ENCODE data around the gene ZNF865.

The ZNF865 gene

GRCh38 chr19:55620410-55621204 lies 15.2 kb downstream of the ZNF865 start:
- no peak for DNase-seq (ENCODE audit: extremely low spot score, insufficient read length, low read depth)
- FAIRE-seq, result no peak

GRCh38 chr19:55621205-55621672 lies 15.8 kb downstream of the ZNF865 start:
- DNase-seq (ENCODE audit: extremely low spot score, insufficient read length, low read depth), result no peak
- no peak for FAIRE-seq

DNA sequence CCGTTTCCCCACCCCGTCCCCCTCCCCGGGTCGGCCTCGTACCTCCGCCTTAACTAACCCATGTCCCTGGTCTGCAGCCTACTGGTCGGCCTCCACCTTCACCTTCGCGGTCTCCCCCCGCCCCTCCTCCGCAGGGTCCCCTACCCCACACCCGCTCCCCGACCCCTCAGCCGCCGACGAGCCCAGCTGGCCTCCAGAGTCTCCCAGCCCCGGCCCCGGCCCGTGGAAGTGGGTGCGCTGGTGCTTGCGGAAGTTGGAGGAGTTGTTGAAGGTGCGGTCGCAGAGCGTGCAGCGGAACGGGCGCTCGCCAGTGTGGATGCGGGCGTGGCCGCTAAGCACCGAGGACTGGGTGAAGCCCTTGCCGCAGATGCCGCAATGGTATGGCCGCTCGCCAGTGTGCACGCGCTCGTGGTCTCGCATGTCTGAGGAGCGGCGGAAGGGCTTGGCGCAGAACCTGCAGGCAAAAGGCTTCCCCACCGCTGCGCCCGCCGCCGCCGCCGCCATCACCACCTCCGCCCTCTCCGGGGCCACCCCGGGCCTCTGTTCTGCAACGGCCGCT lies 16.3 kb downstream of the ZNF865 start:
- FAIRE-seq (no peak), DNase-seq (ENCODE audit: extremely low spot score, insufficient read length, low read depth) (no peak)

GRCh38 chr19:55622242-55622969 lies 17.0 kb downstream of the ZNF865 start:
- FAIRE-seq (no peak), DNase-seq (ENCODE audit: extremely low spot score, insufficient read length, low read depth) (no peak)

GRCh38 chr19:55623130-55623529 lies 17.7 kb downstream of the ZNF865 start:
- DNase-seq (ENCODE audit: extremely low spot score, insufficient read length, low read depth), result no peak
- no peak for FAIRE-seq

- FAIRE-seq (no peak), DNase-seq (ENCODE audit: extremely low spot score, insufficient read length, low read depth) (no peak)
Observed at GRCh38 chr19:55623561-55623960, 18.1 kb downstream of the ZNF865 start.

DNA sequence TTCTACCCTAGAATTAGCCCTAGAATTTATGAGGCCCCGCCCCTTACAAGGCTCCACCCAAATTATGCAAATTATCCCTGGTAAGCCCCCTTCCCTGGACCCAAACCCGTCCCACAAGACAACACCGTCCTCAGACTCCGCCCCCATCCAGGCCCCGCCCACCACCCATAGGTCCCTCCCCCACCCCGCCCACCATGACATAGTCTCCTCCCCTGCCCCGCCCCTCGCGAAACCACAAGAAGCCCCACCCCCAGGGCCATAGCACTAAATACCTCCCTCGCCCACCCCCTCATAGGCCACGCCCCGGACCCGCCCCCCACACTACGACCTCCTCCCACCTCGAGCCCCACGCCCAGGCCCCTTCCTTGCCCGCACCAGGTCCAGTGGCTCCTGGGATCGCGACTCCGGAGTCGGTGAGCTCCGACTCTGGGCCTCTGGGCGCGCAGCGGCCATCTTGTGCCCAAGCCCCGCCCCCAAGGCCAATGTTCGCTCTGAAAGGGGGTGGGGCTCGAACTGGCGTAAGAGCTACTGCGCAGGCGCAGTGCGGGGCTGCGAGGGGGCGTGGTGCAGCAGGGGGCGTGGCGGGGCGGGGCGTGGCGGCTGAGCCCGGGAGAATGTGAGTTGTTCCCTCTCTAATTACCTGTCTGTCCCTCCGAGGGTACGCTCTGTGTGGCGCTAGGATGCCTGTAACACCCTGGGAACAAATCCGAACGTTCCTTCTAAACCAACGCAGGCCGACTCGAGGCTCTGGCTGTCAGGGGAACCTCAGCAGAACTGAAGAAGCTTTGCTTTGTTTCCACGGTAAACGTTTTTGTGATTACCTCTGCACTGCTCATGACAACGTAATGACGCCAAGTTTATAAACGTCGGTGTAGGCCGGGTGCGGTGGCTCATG lies 18.9 kb downstream of the ZNF865 start, which contains the start of gene ZNF784:
ZNF784 (minus strand) TSS at position 458 of the 895 bp plus-strand sequence; CDS start at position 453, 5 bp downstream.
- peak; percentile 89 for FAIRE-seq
- no peak for DNase-seq (ENCODE audit: extremely low spot score, insufficient read length, low read depth)

- FAIRE-seq (no peak), DNase-seq (ENCODE audit: extremely low spot score, insufficient read length, low read depth) (no peak)
Observed at GRCh38 chr19:55625004-55625326, 19.5 kb downstream of the ZNF865 start.

GRCh38 chr19:55626350-55626749 lies 20.9 kb downstream of the ZNF865 start:
- FAIRE-seq, result peak; percentile 69
- DNase-seq (ENCODE audit: extremely low spot score, insufficient read length, low read depth), result no peak

GRCh38 chr19:55632463-55632834 lies 27.0 kb downstream of the ZNF865 start:
- DNase-seq (ENCODE audit: extremely low spot score, insufficient read length, low read depth) (no peak), FAIRE-seq (peak; percentile 84)

- no peak for FAIRE-seq
Observed at GRCh38 chr19:55633861-55634260, 28.4 kb downstream of the ZNF865 start.

GRCh38 chr19:55635334-55635717 lies 29.9 kb downstream of the ZNF865 start:
- no peak for FAIRE-seq
- no peak for DNase-seq (ENCODE audit: extremely low spot score, insufficient read length, low read depth)

More at GRCh38 chr19:55633861-55634260, 28.4 kb downstream of the ZNF865 start:
- no peak for DNase-seq (ENCODE audit: extremely low spot score, insufficient read length, low read depth)

DNA sequence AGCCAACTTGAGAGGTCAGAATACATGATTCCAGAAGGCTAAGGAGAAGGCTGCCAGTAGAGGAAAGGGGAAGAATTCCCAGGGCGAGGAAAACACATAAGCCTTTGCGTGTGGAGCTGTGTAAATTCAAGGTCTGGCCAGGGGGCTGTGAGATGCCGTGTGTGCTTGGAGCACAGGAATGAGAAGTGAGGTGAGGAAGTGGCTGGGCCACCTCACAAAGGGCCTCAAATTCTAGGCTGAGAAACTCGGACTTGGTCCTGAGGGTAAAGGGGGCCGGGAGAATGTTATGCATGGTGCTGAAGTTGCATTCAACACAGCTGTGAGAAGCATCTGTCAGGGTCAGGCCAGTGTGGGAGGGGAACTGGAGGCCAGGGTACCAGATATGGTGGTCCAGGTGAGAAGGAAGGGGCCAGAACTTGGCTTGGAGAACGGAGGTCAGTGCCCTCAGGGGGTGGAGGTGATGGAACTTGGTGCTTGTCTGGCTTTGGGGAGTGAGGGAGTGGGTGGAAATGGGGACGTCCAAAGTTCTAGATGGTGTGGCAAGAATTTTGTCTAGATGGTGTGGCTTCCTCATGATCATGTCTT lies 30.5 kb downstream of the ZNF865 start:
- DNase-seq (ENCODE audit: extremely low spot score, insufficient read length, low read depth) (no peak), FAIRE-seq (no peak)

DNA sequence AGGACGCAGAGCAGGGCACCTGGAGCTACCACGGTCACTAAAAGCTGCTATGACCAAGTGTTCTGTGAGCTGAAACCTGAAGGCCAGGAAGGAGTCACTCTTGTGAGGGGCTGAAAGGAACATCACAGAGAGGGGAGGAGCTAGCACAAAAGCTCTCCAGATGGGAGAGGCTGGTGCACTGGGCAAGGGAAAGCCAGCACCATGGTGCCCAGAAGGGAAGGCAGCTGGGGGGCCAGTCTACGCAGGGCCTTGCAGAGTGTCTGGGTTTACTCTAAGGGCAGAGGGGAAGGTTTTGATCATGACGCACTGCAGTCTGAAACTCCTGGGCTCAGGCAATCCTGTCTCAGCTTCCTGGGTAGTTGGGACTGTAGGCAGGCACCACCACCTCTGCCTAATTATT lies 31.3 kb downstream of the ZNF865 start:
- no peak for FAIRE-seq

GRCh38 chr19:55637534-55637933 lies 32.1 kb downstream of the ZNF865 start:
- DNase-seq (ENCODE audit: extremely low spot score, insufficient read length, low read depth) (no peak), FAIRE-seq (no peak)

More for the DNA sequence above, 31.3 kb downstream of the ZNF865 start:
- no peak for DNase-seq (ENCODE audit: extremely low spot score, insufficient read length, low read depth)

DNA sequence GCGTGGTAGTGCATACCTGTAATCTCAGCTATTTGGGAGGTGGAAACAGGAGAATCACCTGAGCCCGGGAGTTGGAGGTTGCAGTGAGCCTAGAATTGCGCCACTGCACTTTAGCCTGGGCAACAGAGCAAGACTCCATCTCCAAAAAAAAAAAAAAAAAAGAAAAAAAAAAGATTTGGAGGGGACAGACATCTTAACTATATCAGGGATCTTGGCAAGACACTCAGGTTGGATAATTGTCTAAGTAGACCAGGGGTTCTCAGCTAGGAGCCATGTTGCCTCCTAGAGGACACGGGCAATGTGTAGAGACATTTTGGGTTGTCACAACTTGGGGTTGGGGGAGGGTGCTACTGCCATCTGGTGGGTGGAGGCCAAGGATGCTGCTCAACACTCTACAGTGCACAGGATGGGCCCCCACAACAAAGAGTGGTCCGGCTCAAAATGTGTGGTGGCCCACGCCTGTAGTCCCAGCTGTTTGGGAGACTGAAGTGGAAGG lies 33.5 kb downstream of the ZNF865 start:
- FAIRE-seq (peak; percentile 52), DNase-seq (ENCODE audit: extremely low spot score, insufficient read length, low read depth) (no peak)

DNA sequence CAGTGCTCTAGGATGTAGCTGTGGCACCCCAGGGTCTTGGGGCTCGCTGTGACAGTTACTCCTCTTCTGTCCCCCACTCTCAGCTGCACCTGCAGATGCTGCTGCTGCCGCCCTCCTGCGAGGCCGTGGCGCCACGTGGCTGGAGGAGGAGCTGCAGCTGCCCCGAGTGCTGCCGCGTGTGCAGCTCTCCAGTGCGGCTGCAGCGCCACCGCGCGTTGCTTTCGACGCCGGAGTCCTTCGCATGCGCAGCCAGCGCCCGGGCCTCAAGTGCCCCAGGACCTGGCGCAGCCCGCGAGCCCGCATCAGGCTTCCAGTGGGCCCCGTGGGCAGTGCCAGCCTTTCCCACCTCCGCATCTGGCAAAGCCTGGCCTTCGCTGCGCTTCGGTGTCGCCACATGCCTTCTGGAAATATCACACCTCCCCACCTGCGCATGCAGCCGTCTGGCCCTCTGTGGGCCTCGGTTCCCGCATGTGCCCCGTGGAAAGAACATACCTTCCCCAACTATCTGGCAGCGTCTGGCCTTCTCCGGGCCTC lies 34.7 kb downstream of the ZNF865 start:
- DNase-seq (ENCODE audit: extremely low spot score, insufficient read length, low read depth), result no peak

GRCh38 chr19:55640577-55641425 lies 35.4 kb downstream of the ZNF865 start, which contains the start of gene ZNF580:
TSS of gene ZNF580 (plus strand) at chr19:55641002. CDS start at chr19:55642509, 1,507 bp downstream.
- peak; percentile 18 for FAIRE-seq

More for the DNA sequence above, 34.7 kb downstream of the ZNF865 start:
- FAIRE-seq, result no peak

More at GRCh38 chr19:55640577-55641425, 35.4 kb downstream of the ZNF865 start, which contains the start of gene ZNF580:
- no peak for DNase-seq (ENCODE audit: extremely low spot score, insufficient read length, low read depth)

All from GM18507 (cell line).